Fibroblast of lung (primary cell): ENCODE measurements around the gene MLLT10. TPM values are rescaled to one million over a fixed set of nuclear protein-coding genes. Genes with fewer than 3 reads are reported as not detected.
A peak's percentile ranks its signal among the peaks of the same experiment; 100 is the strongest.

ENCODE experiments used
- DNase-seq, 2 donors: peaks; one replicate each; pipeline versions ENCODE4 v3.0.0 to v3.0.0-alpha.2; 2010; ENCODE audit warnings: low read depth in 2 of 2
- H2AFZ ChIP-seq: 2 replicates; pipeline ENCODE4 v1.5.1; 2012; ENCODE audit warnings: low read length, control low read depth, inconsistent platforms
- H3K27ac ChIP-seq: 2 replicates; pipeline ENCODE4 v1.5.1; 2011; ENCODE audit warnings: low read length, control low read depth; ENCODE audit not compliant: insufficient read depth
- H3K27me3 ChIP-seq: 2 replicates; pipeline ENCODE4 v1.5.1; 2011; ENCODE audit warnings: mild to moderate bottlenecking, low read length; ENCODE audit not compliant: control insufficient read depth, insufficient read depth
- H3K36me3 ChIP-seq: 2 replicates; pipeline ENCODE4 v1.5.1; 2011; ENCODE audit warnings: low read length; ENCODE audit not compliant: control insufficient read depth, insufficient read depth
- H3K4me1 ChIP-seq: 2 replicates; pipeline ENCODE4 v1.5.1; 2011; ENCODE audit warnings: low read length; ENCODE audit not compliant: control insufficient read depth, insufficient read depth; ENCODE audit errors: extremely low read depth
- H3K4me2 ChIP-seq: 2 replicates; pipeline ENCODE4 v1.5.1; 2011; ENCODE audit warnings: low read length, control low read depth; ENCODE audit not compliant: insufficient read depth; ENCODE audit errors: extremely low read depth
- H3K4me3 ChIP-seq, 4 experiments: fragments of 200-600 bp in 1 of 4; sonication (generic) in 1 of 4; replicated peaks in 1 of 4; 2 replicates each; pipeline ENCODE4 v1.5.1; 2011 to 2016; ENCODE audit warnings: low read length in 4 of 4, low read depth in 3 of 4, mild to moderate bottlenecking in 3 of 4, control low read depth in 2 of 4, inconsistent platforms in 1 of 4, mixed read lengths in 1 of 4; ENCODE audit not compliant: insufficient read depth in 1 of 4; ENCODE audit errors: control extremely low read depth in 1 of 4
- H3K79me2 ChIP-seq: 2 replicates; pipeline ENCODE4 v1.5.1; 2012; ENCODE audit warnings: mild to moderate bottlenecking, low read length, inconsistent platforms; ENCODE audit not compliant: control insufficient read depth, insufficient read depth
- H3K9ac ChIP-seq: 2 replicates; pipeline ENCODE4 v1.5.1; 2011; ENCODE audit warnings: mild to moderate bottlenecking, low read length, control low read depth; ENCODE audit not compliant: insufficient read depth
- H3K9me3 ChIP-seq: 2 replicates; pipeline ENCODE4 v1.5.1; 2012; ENCODE audit warnings: low read depth, low read length; ENCODE audit not compliant: control insufficient read depth, insufficient read depth
- H4K20me1 ChIP-seq: 2 replicates; pipeline ENCODE4 v1.5.1; 2011; ENCODE audit warnings: low read length; ENCODE audit not compliant: control insufficient read depth, insufficient read depth; ENCODE audit errors: extremely low read depth
- EZH2 ChIP-seq: IDR thresholded peaks from 2 replicates; pipeline ENCODE4 v1.5.1; 2012; ENCODE audit warnings: low read length, control low read depth, mild to moderate bottlenecking; ENCODE audit errors: missing control alignments
- polyA minus RNA-seq: library from RNA; depleted of rRNA, polyadenylated mRNA; stranded (reverse); fragments of >200 nt; gene quantifications from 2 replicates; pipeline ENCODE4 v1.2.3, GENCODE V29; 2011; ENCODE audit warnings: low replicate concordance
- polyA plus RNA-seq, 2 donors: library from polyadenylated mRNA; depleted of rRNA in 1 of 2; stranded (reverse) in 1 of 2; unstranded in 1 of 2; fragments of >200 nt; gene quantifications; 2 replicates each; pipeline ENCODE4 v1.2.1, GENCODE V29; 2011 to 2012; ENCODE audit warnings: missing spikeins in 1 of 2
- total RNA-seq: library from RNA; depleted of rRNA; stranded (reverse); fragments of >200 nt; gene quantifications from 2 replicates; pipeline ENCODE4 v1.2.1, GENCODE V29; 2014
- TF ChIP-seq, protein P1 (sequence below), 2 donors: IDR thresholded peaks in 1 of 2; conservative IDR thresholded peaks in 1 of 2; 1 replicate in 1 of 2; 2 replicates in 1 of 2; pipeline ENCODE4 v1.5.1; 2011 to 2012; ENCODE audit warnings: low read length in 2 of 2, control low read depth in 1 of 2, inconsistent platforms in 1 of 2, low read depth in 1 of 2, mild to moderate bottlenecking in 1 of 2

MLLT10 gene
- total RNA-seq = 33.1 and 56.3 TPM in 2 replicates
- 25.1 and 25.6 TPM in 2 replicates for polyA plus RNA-seq
- 12.8 and 14.0 TPM in 2 replicates for polyA plus RNA-seq (2012)
- 12.3 and 26.8 TPM in 2 replicates for polyA minus RNA-seq

GRCh38 chr10:21533467-21534279, at the start of gene MLLT10:
Gene MLLT10 (plus strand): TSS chr10:21534232. CDS start chr10:21534645, 413 bp downstream.
- H3K9me3 ChIP-seq = no peaks in the 10 kb centered on the region
- H3K36me3 ChIP-seq = peaks cover under 1% of the 10 kb centered on the region
- H4K20me1 ChIP-seq = no peaks in the 10 kb centered on the region
- TF ChIP-seq EZH2 = no peak
- TF ChIP-seq, protein P1, sequence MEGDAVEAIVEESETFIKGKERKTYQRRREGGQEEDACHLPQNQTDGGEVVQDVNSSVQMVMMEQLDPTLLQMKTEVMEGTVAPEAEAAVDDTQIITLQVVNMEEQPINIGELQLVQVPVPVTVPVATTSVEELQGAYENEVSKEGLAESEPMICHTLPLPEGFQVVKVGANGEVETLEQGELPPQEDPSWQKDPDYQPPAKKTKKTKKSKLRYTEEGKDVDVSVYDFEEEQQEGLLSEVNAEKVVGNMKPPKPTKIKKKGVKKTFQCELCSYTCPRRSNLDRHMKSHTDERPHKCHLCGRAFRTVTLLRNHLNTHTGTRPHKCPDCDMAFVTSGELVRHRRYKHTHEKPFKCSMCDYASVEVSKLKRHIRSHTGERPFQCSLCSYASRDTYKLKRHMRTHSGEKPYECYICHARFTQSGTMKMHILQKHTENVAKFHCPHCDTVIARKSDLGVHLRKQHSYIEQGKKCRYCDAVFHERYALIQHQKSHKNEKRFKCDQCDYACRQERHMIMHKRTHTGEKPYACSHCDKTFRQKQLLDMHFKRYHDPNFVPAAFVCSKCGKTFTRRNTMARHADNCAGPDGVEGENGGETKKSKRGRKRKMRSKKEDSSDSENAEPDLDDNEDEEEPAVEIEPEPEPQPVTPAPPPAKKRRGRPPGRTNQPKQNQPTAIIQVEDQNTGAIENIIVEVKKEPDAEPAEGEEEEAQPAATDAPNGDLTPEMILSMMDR (conservative IDR thresholded peaks at IDR 0.05 in 1 of 2, IDR thresholded peaks at IDR 0.05 in 1 of 2; ENCODE audit: low read depth in 1 of 2, low read length in 2 of 2) = peak; percentile 33 to 34
- peak within 1 kb of the TSS; percentile 87 for H3K27ac ChIP-seq
- DNase-seq = peak; percentile 97
- H3K4me1 ChIP-seq = peaks cover 6% of the 10 kb centered on the region
- no peaks in the 10 kb centered on the region for H3K27me3 ChIP-seq
- H3K4me3 ChIP-seq = peak within 1 kb of the TSS; percentile 67 to 77 (median 72)
- peak within 1 kb of the TSS; percentile 69 for H3K9ac ChIP-seq
- peak within 1 kb of the TSS; percentile 99 for H3K4me2 ChIP-seq
- peaks cover 29% of the 10 kb centered on the region for H3K79me2 ChIP-seq
- H2AFZ ChIP-seq = peak within 1 kb of the TSS; percentile 83

DNA sequence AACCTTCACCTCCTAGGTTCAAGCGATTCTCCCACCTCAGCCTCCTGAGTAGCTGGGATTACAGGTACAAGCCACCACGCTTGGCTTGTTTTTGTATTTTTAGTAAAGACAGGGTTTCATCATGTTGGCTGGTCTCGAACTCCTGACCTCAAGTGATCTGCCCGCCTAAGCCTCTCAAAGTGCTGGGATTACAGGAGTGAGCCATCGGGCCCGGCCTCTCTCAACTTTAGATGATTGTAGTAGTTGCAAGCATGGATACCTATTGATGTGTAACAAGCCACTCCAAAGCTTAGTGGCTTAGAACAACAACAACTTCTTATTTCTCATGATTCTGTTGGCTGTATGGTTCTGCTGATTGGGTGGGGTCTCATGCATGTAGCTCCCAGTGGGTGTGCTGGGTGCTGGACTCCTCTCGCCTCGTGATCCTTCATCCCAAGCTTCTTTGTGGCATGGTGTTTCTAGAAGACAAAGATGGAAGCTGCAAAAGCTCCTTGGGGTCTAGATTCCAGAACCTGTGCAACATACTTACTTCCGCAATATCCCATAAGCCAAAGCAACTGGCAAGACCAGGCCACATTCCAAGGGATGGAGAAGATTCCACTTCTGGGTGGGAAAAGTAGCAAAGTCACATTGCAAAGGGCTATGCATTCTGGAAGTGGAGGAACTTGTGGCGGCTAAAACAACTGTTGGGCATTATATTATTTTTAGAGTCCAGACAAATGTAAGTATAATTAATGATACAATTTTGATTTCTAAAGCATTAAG, 46.4 kb upstream of the MLLT10 start:
- no peaks in the 10 kb centered on the region for H4K20me1 ChIP-seq
- H2AFZ ChIP-seq = no peak overlapping the region
- H3K79me2 ChIP-seq = no peaks in the 10 kb centered on the region
- no peaks in the 10 kb centered on the region for H3K9me3 ChIP-seq
- no peak overlapping the region for H3K4me3 ChIP-seq
- TF ChIP-seq, protein P1 (conservative IDR thresholded peaks at IDR 0.05 in 1 of 2, IDR thresholded peaks at IDR 0.05 in 1 of 2; ENCODE audit: low read depth in 1 of 2, low read length in 2 of 2) = no peak
- TF ChIP-seq EZH2 = no peak
- no peaks in the 10 kb centered on the region for H3K36me3 ChIP-seq
- no peaks in the 10 kb centered on the region for H3K27me3 ChIP-seq
- H3K27ac ChIP-seq = no peak overlapping the region
- H3K4me1 ChIP-seq = no peaks in the 10 kb centered on the region
- no peak overlapping the region for H3K4me2 ChIP-seq
- H3K9ac ChIP-seq = no peak overlapping the region
- no peak for DNase-seq
